K562 (cell line): ENCODE measurements around the gene IGSF21. TPM values are rescaled to one million over a fixed set of nuclear protein-coding genes. Genes with fewer than 3 reads are reported as not detected.

Source experiments
- ATAC-seq: fragments of 200-7000 bp; cut with Tn5 transposase; 3 replicates; pipeline ENCODE4 v1.9.1; 2020; ENCODE audit warnings: moderate library complexity
- BruUV-seq: library from RNA; stranded (reverse); fragments of 400-500 nt; replicated peaks from 2 replicates; lab custom pipeline; 2021; lab: Mats Ljungman, UMichigan
- CTCF ChIA-PET: fragments of 300-600 bp; formaldehyde crosslinking; extraction: SDS; loops from one replicate; lab custom pipeline; 2021; ENCODE audit warnings: low intra/inter-chr PET ratio; lab: Yijun Ruan, JAX
- POLR2A ChIA-PET: fragments of 300-600, 350-650 bp; sonication (Branson Sonifier 250); formaldehyde crosslinking; extraction: SDS; loops from one replicate; lab custom pipeline; 2021; ENCODE audit warnings: antibody characterized with exemption, inconsistent platforms; lab: Yijun Ruan, JAX
- DNase-seq, 4 experiments: peaks; one replicate each; pipeline versions ENCODE4 v3.0.0 to v3.0.0-alpha.2; 2011 to 2018; ENCODE audit warnings: low spot score in 3 of 4, mixed read lengths in 3 of 4; ENCODE audit errors: extremely low read depth in 1 of 4
- FAIRE-seq: peaks from 2 replicates; lab custom pipeline; 2011; peaks lifted over from hg19 to GRCh38; lab: Jason Lieb, UNC
- H2AFZ ChIP-seq: 2 replicates; pipeline ENCODE4 v1.6.0; 2011; ENCODE audit warnings: low read depth, low read length, control low read depth, inconsistent platforms
- H3K27ac ChIP-seq: fragments of 200-600 bp; 3 replicates; pipeline ENCODE4 v1.8.0; 2011; ENCODE audit warnings: low read depth, mild to moderate bottlenecking, control low read depth, inconsistent platforms, low read length, moderate library complexity, mixed read lengths; ENCODE audit errors: extremely low read depth
- H3K27me3 ChIP-seq, 2 experiments: fragments of 300-600 bp in 1 of 2; 2 replicates in 1 of 2; 3 replicates in 1 of 2; pipeline versions ENCODE4 v1.6.0 to v1.8.0; 2011; ENCODE audit warnings: inconsistent platforms in 2 of 2, low read length in 2 of 2, mild to moderate bottlenecking in 1 of 2, mixed read lengths in 1 of 2, moderate library complexity in 1 of 2; ENCODE audit not compliant: control insufficient read depth in 2 of 2, insufficient read depth in 2 of 2
- H3K36me3 ChIP-seq: fragments of 300-600 bp; 3 replicates; pipeline ENCODE4 v1.8.0; 2011; ENCODE audit warnings: mild to moderate bottlenecking, low read length, inconsistent platforms; ENCODE audit not compliant: control insufficient read depth, insufficient read depth
- H3K4me1 ChIP-seq, 2 experiments: fragments of 200-600 bp in 1 of 2; replicated peaks in 1 of 2; 2 replicates in 1 of 2; 3 replicates in 1 of 2; pipeline versions ENCODE4 v1.5.1 to v1.8.0; 2011; ENCODE audit warnings: inconsistent platforms in 2 of 2, low read length in 2 of 2, mild to moderate bottlenecking in 1 of 2, mixed read lengths in 1 of 2, moderate library complexity in 1 of 2; ENCODE audit not compliant: control insufficient read depth in 2 of 2, insufficient read depth in 2 of 2
- H3K4me2 ChIP-seq: 2 replicates; pipeline ENCODE4 v1.6.1; 2011; ENCODE audit warnings: low read length, control low read depth, inconsistent platforms, mixed read lengths; ENCODE audit not compliant: insufficient read depth
- H3K4me3 ChIP-seq: fragments of 200-600 bp; sonication (generic), shearing (Covaris generic); 2 replicates; pipeline ENCODE4 v1.5.1; 2016; ENCODE audit warnings: control low read depth, inconsistent platforms
- H3K79me2 ChIP-seq: fragments of 200-600 bp; 3 replicates; pipeline ENCODE4 v1.8.0; 2011; ENCODE audit warnings: low read length, inconsistent platforms; ENCODE audit not compliant: control insufficient read depth, insufficient read depth
- H3K9ac ChIP-seq, 2 experiments: 2 replicates each; pipeline versions ENCODE4 v1.6.0 to v1.6.1; 2011; ENCODE audit warnings: low read depth in 2 of 2, low read length in 2 of 2, control low read depth in 1 of 2, inconsistent platforms in 1 of 2, mild to moderate bottlenecking in 1 of 2, mixed read lengths in 1 of 2; ENCODE audit not compliant: insufficient read depth in 1 of 2
- H3K9me1 ChIP-seq: one replicate; pipeline ENCODE4 v1.6.0; 2011; ENCODE audit warnings: inconsistent platforms, mild to moderate bottlenecking, low read length, moderate library complexity; ENCODE audit not compliant: control insufficient read depth, insufficient read depth
- H3K9me3 ChIP-seq: replicated peaks from 2 replicates; pipeline ENCODE4 v1.5.1; 2011; ENCODE audit warnings: low read depth, low read length, inconsistent platforms; ENCODE audit not compliant: control insufficient read depth, insufficient read depth
- H4K20me1 ChIP-seq: replicated peaks from 2 replicates; pipeline ENCODE4 v1.6.1; 2011; ENCODE audit warnings: low read length, inconsistent platforms, mixed read lengths; ENCODE audit not compliant: control insufficient read depth, insufficient read depth
- CAMTA2 ChIP-seq: fragments of 250-450 bp; sonication (Bioruptor Pico); conservative IDR thresholded peaks from 2 replicates; pipeline ENCODE4 v1.5.1; 2022
- FOXA1 ChIP-seq: fragments of 450-650 bp; IDR thresholded peaks from 2 replicates; pipeline ENCODE4 v1.6.1; 2016; ENCODE audit warnings: mild to moderate bottlenecking, borderline replicate concordance
- HDAC1 ChIP-seq, 2 experiments: fragments of 450-650 bp; IDR thresholded peaks; 2 replicates each; pipeline ENCODE4 v1.6.1; 2016 to 2017; ENCODE audit warnings: inconsistent platforms in 1 of 2, mild to moderate bottlenecking in 1 of 2, moderate library complexity in 1 of 2
- LARP7 ChIP-seq: fragments of 450-650 bp; IDR thresholded peaks from 2 replicates; pipeline ENCODE4 v1.6.1; 2016
- SMAD2 ChIP-seq: fragments of 150-350 bp; IDR thresholded peaks from 2 replicates; pipeline ENCODE4 v1.6.1; 2014; ENCODE audit warnings: low read depth, mild to moderate bottlenecking, low read length
- ZFP91 ChIP-seq: sonication (generic); formaldehyde crosslinking; IDR thresholded peaks from 2 replicates; pipeline ENCODE4 v1.8.0; 2022; ENCODE audit warnings: mild to moderate bottlenecking, missing genetic modification reagents
- ZNF644 ChIP-seq: fragments of 200-800 bp; sonication (Bioruptor generic); IDR thresholded peaks from 2 replicates; pipeline ENCODE4 v1.6.1; 2016; ENCODE audit warnings: low read depth, missing genetic modification characterization, missing compliant biosample characterization
- ZSCAN32 ChIP-seq: fragments of 450-650 bp; formaldehyde crosslinking; IDR thresholded peaks from 2 replicates; pipeline ENCODE4 v1.4.0; 2020; ENCODE audit warnings: mild to moderate bottlenecking, moderate library complexity
- WGBS: fragments of 100-300 bp; shearing (Covaris generic); methylation state at CpG from one replicate; pipeline ENCODE4 v1.1.6; 2016; ENCODE audit warnings: low coverage, mixed read lengths; ENCODE audit not compliant: insufficient coverage; ENCODE audit errors: missing lambda C conversion rate; 5-methylcytosine and 5-hydroxymethylcytosine counted together
- in situ Hi-C: fragments of 300-500 bp; cut with MboI; formaldehyde crosslinking; loops from 4 replicates; pipeline ENCODE4 v1.15.0; 2018; ENCODE audit warnings: inconsistent platforms, mixed read lengths
- intact Hi-C: fragments of 100-400 bp; cut with micrococcal nuclease; formaldehyde crosslinking; loops from 2 replicates; pipeline ENCODE4 v1.14.2; 2022
- polyA plus RNA-seq, 8 experiments: library from polyadenylated mRNA; depleted of rRNA in 4 of 8; stranded (reverse) in 5 of 8; unstranded in 3 of 8; fragments of >200 nt; fragmentation: Nextera tagmentation in 2 of 8; fragmentation: Illumina TruSeq in 1 of 8; extraction: Ambion mirVana in 2 of 8; extraction: Trizol in 1 of 8; gene quantifications; 2 replicates each; pipeline versions ENCODE4 v1.2.1 to v1.2.3, GENCODE V29; 2011 to 2014; ENCODE audit warnings: inconsistent platforms in 1 of 8, missing spikeins in 1 of 8
- total RNA-seq, 7 experiments: library from RNA; depleted of rRNA in 6 of 7; stranded (reverse); fragments of >200 nt in 6 of 7; fragmentation: Illumina TruSeq in 2 of 7; extraction: Trizol in 2 of 7; gene quantifications; 2 replicates each; pipeline versions ENCODE4 v1.2.1 to v1.2.3, GENCODE V29; 2011 to 2021; ENCODE audit warnings: low replicate concordance in 1 of 7
- TF ChIP-seq, protein P1 (sequence below): fragments of 450-650 bp; formaldehyde crosslinking; IDR thresholded peaks from 2 replicates; pipeline ENCODE4 v1.4.0; 2020; ENCODE audit warnings: mild to moderate bottlenecking
- TF ChIP-seq, protein P2 (sequence below): fragments of 450-650 bp; formaldehyde crosslinking; conservative IDR thresholded peaks from 2 replicates; pipeline ENCODE4 v1.4.0; 2022; ENCODE audit warnings: mild to moderate bottlenecking, missing genetic modification characterization
- TF ChIP-seq, protein P3 (sequence below), 3 experiments: fragments of 200-800 bp in 1 of 3; fragments of 250-450 bp in 1 of 3; fragments of 450-650 bp in 1 of 3; sonication (Bioruptor Pico) in 1 of 3; sonication (Bioruptor generic) in 1 of 3; formaldehyde crosslinking in 1 of 3; IDR thresholded peaks; 2 replicates each; pipeline versions ENCODE4 v1.6.1 to v1.8.0; 2016 to 2022; ENCODE audit warnings: mild to moderate bottlenecking in 2 of 3, missing genetic modification characterization in 2 of 3, missing compliant biosample characterization in 1 of 3, moderate library complexity in 1 of 3
- TF ChIP-seq, protein P4 (sequence below): fragments of 250-450 bp; sonication (Bioruptor Pico); IDR thresholded peaks from 2 replicates; pipeline ENCODE4 v1.8.0; 2021; ENCODE audit warnings: moderate library complexity, mild to moderate bottlenecking, inconsistent platforms

The IGSF21 gene
- total and polyA plus RNA-seq, 9 of the 15 experiments (the other 6 are each of a cell fraction or from before 2014, with no cell fraction given), result not detected

DNA sequence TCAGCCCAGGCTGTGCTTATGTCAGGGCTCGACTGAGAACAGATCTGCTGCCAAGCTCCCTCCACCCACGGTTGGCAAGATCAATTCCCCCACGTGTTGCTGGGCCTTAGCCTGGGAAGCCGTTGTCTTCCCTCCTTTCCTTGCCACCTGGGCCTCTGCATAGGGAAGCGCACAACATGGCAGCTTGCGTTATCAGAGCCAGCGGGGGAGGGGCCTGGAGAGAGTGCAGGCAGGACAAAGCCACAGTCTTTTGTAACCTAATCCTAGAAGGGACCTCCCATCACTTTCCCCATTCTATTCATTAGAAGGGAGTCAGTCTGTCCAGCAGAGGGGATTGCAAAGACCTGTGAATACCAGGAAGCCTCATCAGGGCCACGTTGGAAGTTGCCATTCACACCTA, 17.0 kb upstream of the IGSF21 start (continued):
- TF ChIP-seq, protein P1, sequence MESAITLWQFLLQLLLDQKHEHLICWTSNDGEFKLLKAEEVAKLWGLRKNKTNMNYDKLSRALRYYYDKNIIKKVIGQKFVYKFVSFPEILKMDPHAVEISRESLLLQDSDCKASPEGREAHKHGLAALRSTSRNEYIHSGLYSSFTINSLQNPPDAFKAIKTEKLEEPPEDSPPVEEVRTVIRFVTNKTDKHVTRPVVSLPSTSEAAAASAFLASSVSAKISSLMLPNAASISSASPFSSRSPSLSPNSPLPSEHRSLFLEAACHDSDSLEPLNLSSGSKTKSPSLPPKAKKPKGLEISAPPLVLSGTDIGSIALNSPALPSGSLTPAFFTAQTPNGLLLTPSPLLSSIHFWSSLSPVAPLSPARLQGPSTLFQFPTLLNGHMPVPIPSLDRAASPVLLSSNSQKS, result no peak
- TF ChIP-seq, protein P2, sequence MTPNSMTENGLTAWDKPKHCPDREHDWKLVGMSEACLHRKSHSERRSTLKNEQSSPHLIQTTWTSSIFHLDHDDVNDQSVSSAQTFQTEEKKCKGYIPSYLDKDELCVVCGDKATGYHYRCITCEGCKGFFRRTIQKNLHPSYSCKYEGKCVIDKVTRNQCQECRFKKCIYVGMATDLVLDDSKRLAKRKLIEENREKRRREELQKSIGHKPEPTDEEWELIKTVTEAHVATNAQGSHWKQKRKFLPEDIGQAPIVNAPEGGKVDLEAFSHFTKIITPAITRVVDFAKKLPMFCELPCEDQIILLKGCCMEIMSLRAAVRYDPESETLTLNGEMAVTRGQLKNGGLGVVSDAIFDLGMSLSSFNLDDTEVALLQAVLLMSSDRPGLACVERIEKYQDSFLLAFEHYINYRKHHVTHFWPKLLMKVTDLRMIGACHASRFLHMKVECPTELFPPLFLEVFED (CRISPR knock-in tag), result no peak

DNA sequence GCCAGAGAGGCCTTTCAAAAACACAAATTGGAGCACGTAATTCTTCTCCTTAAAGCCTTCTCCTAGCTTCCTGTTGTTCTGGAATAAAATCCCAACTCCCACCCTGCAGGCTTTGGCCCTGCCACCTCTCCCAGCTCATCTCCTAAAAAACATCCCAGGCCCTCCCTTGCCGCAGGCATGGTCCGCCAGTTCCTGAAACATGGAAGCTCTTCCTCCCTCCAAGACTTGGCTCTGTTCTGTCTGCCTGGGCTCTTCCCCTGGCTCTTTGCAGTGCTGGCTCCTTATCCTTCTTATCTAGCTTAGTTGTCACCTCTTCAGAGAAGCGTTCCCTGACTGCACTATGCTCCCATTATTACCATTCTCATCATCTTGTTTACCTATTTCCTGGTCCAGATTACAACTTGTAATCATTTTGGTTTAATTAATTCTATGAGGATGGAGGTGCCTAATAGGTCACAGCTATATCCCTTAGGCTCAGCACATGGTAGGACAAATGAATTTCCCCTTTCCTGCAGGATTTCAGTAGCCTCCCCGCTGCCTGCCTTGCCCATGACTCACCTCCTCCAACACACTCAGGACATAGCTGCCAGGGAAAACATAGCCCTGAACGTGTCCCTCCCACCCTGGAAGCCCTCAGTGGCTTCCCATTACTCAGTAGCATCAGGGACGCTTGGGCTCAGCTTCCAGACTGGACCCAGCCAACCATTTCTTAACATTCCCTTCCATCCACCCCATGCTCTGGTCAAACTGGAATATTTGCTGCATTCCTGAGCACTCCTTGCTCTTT, 15.7 kb upstream of the IGSF21 start:
- Histone ChIP-seq H3K4me2 (no peak overlapping the region), H3K4me3 (no peak overlapping the region), H3K27me3 (no peaks in the 10 kb centered on the region), H3K36me3 (no peaks in the 10 kb centered on the region), H3K79me2 (no peaks in the 10 kb centered on the region), H3K4me1 (no peaks in the 10 kb centered on the region), H4K20me1 (0 out of 2 replicates have a peak, but pooled peaks cover 4% of the 10 kb centered on the region), H3K27ac (no peak overlapping the region), H3K9ac (no peak overlapping the region), H3K9me1 (no peaks in the 10 kb centered on the region), H3K9me3 (no peaks in the 10 kb centered on the region), H2AFZ (no peak overlapping the region)
- 2% methylated on average over 7 of the region's 7 CpGs for WGBS
- BruUV-seq, result no TSS peak
- intact Hi-C loops (no loop called here), in situ Hi-C loops (no loop called here)
- DNase-seq, result no peak
- no peak for ATAC-seq
- CTCF ChIA-PET, result no interaction called here
- FAIRE-seq, result no peak
- POLR2A ChIA-PET, result no interaction called here
- no peak for TF ChIP-seq ZFP91 (CRISPR knock-in tag)
- TF ChIP-seq, protein P3, sequence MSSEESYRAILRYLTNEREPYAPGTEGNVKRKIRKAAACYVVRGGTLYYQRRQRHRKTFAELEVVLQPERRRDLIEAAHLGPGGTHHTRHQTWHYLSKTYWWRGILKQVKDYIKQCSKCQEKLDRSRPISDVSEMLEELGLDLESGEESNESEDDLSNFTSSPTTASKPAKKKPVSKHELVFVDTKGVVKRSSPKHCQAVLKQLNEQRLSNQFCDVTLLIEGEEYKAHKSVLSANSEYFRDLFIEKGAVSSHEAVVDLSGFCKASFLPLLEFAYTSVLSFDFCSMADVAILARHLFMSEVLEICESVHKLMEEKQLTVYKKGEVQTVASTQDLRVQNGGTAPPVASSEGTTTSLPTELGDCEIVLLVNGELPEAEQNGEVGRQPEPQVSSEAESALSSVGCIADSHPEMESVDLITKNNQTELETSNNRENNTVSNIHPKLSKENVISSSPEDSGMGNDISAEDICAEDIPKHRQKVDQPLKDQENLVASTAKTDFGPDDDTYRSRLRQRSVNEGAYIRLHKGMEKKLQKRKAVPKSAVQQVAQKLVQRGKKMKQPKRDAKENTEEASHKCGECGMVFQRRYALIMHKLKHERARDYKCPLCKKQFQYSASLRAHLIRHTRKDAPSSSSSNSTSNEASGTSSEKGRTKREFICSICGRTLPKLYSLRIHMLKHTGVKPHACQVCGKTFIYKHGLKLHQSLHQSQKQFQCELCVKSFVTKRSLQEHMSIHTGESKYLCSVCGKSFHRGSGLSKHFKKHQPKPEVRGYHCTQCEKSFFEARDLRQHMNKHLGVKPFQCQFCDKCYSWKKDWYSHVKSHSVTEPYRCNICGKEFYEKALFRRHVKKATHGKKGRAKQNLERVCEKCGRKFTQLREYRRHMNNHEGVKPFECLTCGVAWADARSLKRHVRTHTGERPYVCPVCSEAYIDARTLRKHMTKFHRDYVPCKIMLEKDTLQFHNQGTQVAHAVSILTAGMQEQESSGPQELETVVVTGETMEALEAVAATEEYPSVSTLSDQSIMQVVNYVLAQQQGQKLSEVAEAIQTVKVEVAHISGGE (CRISPR knock-in tag; IDR thresholded peaks at IDR 0.05), result no peak
- no peak for TF ChIP-seq LARP7
- no peak for TF ChIP-seq HDAC1 (IDR thresholded peaks at IDR 0.05)
- TF ChIP-seq ZSCAN32, result no peak
- TF ChIP-seq ZNF644 (tag), result no peak
- no peak for TF ChIP-seq CAMTA2
- TF ChIP-seq SMAD2, result no peak
- TF ChIP-seq FOXA1, result no peak
- TF ChIP-seq, protein P4, sequence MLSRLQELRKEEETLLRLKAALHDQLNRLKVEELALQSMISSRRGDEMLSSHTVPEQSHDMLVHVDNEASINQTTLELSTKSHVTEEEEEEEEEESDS (CRISPR knock-in tag), result no peak
